GM10266 (cell line): Measurements from ENCODE around the gene ING2.
A peak's percentile ranks its signal among the peaks of the same experiment; 100 is the strongest.

Experiments used
- DNase-seq: peaks from one replicate; pipeline ENCODE4 v3.0.0; 2012; ENCODE audit errors: extremely low spot score
- TF ChIP-seq, protein P1 (sequence below): IDR thresholded peaks from 2 replicates; pipeline ENCODE4 v1.5.1; 2012; ENCODE audit warnings: mild to moderate bottlenecking, low read depth; ENCODE audit not compliant: control insufficient read depth, insufficient read depth; ENCODE audit errors: missing control alignments

The ING2 gene

DNA sequence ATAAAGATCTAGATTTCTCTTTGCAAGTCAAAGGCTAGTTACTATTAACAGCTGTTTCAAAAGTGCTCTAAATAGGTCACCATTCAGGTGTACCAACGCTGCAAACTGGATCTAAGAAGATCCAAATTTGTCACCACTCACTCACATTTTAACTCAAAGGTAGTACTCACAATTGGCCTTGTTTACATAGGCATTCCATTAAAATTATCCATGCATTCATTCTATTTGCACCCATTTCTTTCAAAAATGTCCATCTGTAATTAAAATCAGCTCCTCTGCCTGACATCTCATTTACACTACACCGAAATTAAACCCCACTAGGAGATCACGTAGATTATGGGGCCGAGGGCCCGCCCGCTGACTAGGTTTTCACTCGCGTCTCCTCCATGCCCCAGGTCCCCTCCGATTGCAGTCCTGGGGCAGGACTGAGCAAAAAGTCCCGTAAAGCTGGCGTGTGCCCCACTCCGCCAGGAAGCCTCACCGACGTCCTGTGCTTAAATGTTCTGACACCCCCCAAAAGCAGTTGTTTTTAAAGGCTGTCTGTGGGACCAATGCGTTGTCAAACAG lies 1.3 kb upstream of the ING2 start:
- TF ChIP-seq, protein P1, sequence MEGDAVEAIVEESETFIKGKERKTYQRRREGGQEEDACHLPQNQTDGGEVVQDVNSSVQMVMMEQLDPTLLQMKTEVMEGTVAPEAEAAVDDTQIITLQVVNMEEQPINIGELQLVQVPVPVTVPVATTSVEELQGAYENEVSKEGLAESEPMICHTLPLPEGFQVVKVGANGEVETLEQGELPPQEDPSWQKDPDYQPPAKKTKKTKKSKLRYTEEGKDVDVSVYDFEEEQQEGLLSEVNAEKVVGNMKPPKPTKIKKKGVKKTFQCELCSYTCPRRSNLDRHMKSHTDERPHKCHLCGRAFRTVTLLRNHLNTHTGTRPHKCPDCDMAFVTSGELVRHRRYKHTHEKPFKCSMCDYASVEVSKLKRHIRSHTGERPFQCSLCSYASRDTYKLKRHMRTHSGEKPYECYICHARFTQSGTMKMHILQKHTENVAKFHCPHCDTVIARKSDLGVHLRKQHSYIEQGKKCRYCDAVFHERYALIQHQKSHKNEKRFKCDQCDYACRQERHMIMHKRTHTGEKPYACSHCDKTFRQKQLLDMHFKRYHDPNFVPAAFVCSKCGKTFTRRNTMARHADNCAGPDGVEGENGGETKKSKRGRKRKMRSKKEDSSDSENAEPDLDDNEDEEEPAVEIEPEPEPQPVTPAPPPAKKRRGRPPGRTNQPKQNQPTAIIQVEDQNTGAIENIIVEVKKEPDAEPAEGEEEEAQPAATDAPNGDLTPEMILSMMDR, result no peak
- DNase-seq, result peak; percentile 21

DNA sequence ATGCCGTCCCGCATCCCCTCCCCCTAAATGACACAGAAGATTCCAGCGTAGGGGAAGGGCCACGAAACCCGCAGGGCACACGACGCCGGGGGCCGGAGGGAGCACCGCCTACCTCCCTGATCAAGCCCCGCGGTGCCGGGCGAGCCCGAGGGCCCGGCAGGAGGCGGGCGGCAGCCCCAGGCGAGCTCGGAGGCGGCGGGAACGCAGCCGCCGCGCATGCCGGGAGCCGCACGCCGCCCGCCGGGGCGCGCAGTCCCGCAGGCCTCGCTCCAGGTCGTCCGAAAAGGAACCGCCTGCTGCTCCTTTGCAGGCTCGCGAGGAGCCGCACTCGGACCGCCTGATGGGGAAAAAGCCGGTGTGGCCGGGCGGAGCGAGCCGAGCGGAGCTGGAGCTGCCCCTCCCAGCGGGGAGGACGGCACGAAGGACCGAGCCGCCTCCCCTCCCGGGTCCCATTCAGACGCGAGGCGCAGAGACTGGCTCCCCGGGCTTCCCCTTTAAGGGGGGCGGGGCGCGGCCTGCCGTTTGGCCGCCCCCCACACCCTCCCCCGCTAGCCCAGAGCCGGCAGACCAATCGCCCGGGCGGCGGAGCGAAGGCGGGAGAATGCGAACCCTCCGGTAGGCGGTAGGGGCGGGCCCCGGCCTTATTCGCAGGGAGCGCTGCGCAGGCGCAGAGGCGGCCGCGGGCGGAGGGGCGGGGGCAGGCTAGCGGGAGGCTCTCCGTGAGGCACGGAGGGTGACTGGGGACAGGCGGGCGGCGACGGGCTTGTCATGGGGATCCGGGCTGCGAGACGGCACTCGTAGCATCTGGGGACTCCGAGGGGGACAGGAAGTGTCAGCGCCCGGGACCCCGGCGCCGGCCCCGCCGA lies 561 bp upstream of the ING2 start:
- peak; percentile 98 for DNase-seq
- TF ChIP-seq, protein P1, result peak; percentile 22

DNA sequence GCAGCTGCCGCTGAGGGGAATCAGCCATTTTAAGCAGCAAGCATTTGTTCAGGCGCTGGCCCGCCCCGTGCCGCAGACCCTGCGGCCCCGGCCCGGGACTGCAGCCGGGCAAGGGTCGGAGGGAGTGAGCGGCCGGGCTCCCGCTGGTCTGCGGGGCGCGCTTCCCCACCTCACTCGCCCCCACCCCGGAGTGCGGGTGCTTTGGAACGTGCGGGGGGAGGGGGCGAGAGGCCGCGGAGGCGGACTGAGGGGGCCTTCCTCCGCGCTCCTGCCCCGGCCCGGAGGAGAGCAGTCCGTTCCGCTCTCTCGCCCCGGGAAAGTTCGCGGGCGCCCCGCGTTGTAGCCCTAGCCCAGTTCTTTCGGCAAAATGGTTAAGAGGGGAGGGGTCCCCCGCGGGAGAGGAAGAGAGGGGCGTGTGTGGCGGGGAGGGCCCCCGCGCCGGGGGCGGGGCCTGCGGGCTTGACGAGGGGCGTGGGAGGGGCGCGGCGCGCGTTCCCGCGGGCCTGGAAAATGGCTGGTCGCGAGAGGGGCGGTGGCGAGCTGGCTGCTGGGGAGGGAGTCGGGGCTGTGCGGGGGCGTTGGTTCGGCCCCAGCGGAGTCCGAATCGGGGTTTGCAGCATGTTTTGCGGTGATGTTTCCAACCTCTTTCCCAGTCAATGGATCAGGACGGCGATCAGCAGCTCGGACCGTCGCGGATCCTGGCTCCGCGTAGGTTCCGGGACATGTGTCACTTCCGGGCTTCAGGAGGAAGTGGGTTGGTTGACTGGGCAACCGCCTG lies 942 bp downstream of the ING2 start:
- TF ChIP-seq, protein P1, result no peak
- peak; percentile 87 for DNase-seq

DNA sequence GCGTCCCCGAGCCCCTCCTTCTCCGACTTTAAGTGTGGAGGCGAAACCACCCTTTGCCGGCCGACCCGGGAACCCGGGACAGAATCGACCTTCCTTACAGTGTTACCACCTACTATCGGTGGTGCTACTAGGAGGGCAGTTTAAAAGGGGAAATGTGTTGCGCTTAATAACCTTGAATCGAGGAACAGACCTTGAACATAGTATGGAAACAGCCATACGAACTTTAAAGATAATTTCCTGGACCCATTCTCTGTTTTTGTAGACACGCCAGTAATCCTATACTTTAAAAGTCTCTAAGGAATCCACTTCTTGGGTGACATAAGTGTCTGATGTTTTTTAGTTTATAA lies 1.5 kb downstream of the ING2 start:
- TF ChIP-seq, protein P1, result no peak
- DNase-seq, result no peak

DNA sequence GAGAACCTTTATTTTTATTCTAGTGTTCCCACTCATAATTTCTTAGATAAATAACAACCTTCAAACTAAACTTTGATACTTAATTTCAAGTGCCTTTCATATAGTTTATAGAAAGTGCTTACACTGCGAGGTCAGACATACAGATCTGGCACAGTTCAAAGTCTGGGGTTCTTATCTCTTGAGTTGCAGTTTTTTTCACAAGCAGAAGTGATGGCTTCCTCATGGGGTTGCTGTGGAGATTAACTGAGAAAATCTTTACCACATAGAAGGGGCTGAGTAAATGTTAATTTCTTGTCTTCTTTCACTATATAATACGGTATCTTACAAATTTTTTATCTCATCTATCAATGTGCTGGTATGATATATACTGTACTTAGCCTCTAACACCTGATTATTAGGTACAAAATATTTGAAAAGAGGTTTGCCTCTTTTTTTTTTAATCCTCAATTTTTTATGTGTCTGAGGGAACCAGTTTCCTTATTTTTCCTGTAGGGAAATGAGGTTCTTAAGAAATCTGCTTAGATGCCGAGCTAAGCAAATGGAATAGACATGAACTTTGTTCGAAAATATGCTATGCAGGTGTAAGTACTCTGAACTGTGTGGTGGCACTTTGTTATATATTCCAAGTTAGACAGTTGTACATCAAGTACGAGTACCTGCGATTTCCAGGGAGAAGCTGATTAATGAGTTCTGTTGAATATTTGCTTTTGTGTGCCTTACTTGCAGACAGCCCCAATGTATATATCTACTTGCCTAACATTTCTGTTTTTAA lies 3.3 kb downstream of the ING2 start:
- TF ChIP-seq, protein P1, result no peak
- DNase-seq, result no peak

DNA sequence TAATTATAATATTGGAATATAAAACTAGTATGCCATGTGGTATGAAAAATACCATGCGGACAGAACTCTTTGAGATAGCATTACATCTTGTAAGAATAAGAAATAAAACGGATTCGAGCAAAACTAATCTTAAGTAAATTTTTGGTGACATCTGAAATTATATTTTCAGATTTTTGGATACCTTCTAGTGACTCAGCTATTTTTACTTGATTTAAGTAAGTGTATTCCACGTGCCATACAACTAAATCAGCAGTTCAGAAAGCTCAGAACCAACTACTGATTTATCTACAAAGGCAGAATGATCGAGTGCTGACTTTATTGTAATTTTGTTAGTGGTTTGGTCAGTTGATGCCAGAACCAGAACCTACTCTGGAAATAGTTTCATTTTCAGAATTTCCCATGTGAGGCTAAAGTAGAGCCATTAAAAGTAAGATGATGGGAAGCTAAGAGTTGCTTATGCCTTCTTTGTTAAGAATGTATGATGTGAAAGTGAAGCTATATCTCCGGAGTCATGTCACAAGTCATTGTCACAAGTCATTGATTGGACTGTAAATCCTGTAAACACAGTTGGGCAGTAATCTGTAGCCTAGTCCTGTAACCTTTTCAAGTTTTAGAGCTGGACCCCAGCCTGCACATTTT lies 4.0 kb downstream of the ING2 start:
- DNase-seq, result no peak
- TF ChIP-seq, protein P1, result no peak
